Nucleus accumbens (tissue), 56 donors: Measurements from ENCODE around the gene HOXA9.
A peak's percentile ranks its signal among the peaks of the same experiment; 100 is the strongest.

ENCODE experiments used
- DNase-seq, 56 donors: peaks; one replicate each; lab custom pipeline; 2025; lab: John Stamatoyannopoulos, UW

Gene HOXA9

DNA sequence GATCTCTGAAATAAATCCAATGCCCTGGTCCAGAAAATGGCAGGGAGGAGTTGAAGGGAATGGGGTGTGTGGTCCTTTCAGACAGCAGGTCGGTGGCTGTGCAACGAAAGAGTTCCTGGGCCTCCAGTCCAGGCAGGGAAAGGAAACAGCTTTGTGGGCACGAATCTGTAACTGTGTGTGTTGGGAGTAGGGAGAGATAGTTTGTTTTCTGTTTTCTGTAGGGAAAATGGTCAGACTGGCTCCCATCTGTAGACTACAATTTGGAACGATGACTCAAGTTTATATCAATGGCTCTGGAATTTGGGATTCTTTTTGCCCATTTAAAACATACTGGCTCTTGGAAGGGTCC lies 2.6 kb upstream of the HOXA9 start:
- no peak for DNase-seq

- DNase-seq: no peak
Measured at GRCh38 chr7:27166531-27167505, 1.5 kb upstream of the HOXA9 start.

GRCh38 chr7:27165996-27166530 lies 726 bp upstream of the HOXA9 start:
- DNase-seq: no peak

DNA sequence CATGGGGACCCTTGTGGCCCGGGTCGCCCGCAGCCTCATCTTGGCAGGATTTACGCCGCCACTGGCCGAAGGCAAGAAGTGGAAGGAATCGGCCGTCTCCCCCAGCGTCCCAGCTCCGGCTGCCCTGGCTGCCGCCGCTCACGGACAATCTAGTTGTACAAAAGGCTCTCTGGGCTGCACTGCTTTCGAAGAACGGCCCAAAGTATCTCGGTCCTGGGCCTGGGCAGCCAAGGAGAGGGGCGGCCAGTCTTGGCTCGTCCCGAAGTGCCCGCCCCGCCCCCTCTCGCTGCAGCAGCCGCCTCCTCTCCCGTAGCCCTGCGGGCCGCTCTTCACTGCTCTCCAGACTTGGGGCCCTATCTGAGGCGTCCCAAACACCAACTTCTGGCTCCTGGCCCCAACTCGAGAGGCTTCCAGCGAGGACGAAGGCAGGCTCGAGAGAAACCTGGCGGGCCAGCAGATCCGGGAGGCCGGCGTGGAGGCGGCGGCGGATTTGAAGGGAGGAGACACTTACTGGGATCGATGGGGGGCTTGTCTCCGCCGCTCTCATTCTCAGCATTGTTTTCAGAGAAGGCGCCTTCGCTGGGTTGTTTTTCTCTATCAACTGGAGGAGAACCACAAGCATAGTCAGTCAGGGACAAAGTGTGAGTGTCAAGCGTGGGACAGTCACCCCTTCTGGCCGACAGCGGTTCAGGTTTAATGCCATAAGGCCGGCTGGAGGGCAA lies 809 bp downstream of the HOXA9 start:
- DNase-seq: no peak

GRCh38 chr7:27164045-27164366 lies 1.3 kb downstream of the HOXA9 start:
- no peak for DNase-seq

DNA sequence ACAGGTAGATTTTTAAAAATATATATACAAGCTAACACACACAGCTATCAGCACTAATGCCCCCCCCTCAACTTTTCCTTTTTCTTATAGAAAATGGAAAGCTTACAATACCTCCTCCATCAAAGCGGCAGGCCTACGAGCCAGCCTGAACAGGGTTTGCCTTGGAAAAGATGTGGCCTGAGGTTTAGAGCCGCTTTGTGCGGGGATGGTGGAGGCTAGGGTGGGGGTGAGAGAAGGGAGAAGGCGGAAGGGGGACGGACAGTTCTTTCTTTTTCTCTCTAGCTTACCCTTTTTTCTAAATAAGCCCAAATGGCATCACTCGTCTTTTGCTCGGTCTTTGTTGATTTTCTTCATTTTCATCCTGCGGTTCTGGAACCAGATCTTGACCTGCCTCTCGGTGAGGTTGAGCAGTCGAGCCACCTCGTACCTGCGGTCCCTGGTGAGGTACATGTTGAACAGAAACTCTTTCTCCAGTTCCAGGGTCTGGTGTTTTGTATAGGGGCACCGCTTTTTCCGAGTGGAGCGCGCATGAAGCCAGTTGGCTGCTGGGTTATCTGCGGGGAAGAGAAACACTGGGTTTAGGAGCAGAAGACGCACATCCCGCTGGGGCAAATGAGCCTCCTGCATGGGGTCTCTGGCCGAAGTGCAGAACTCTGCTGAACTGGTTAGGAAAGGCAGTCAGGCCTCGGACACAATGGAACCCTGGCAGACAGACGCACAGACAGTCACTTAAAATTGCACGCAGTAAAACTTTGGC lies 1.9 kb downstream of the HOXA9 start:
- DNase-seq: no peak

DNA sequence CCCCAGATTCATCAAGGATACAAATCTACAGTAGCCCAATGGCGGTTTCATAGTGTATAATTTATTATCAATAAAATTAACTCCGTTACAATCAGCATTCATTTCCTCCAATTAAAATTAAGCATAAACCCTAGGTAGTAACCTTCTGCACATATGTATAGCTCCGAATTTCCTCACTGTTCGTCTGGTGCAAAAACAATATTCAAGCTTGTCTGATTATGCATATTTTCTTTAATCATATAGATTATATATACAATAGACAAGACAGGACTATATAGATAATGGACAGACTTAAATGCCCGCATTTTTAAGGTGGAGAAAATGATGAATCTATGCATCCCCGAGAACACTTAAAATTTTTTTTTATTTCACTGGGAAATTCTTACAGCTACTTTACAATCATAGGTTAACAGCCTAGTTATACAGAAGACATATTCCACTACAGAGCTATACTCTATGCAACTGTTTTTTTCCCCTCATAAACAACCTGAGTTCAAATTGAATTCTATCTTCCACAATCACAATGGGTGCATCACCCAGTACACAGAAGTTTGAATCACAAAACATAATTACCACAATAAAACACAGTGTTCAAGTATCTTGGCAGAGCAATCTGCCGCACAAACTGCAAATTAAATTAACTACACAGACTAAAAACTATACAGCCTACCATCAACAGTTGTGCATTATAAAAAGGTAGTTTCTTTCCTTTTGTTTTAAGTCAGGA lies 2.6 kb downstream of the HOXA9 start:
- no peak for DNase-seq

GRCh38 chr7:27161721-27162560 lies 3.4 kb downstream of the HOXA9 start:
- no peak for DNase-seq

GRCh38 chr7:27161214-27161720 lies 4.1 kb downstream of the HOXA9 start:
- peak in 2 of 56 donors; percentile 13 to 46 for DNase-seq

DNA sequence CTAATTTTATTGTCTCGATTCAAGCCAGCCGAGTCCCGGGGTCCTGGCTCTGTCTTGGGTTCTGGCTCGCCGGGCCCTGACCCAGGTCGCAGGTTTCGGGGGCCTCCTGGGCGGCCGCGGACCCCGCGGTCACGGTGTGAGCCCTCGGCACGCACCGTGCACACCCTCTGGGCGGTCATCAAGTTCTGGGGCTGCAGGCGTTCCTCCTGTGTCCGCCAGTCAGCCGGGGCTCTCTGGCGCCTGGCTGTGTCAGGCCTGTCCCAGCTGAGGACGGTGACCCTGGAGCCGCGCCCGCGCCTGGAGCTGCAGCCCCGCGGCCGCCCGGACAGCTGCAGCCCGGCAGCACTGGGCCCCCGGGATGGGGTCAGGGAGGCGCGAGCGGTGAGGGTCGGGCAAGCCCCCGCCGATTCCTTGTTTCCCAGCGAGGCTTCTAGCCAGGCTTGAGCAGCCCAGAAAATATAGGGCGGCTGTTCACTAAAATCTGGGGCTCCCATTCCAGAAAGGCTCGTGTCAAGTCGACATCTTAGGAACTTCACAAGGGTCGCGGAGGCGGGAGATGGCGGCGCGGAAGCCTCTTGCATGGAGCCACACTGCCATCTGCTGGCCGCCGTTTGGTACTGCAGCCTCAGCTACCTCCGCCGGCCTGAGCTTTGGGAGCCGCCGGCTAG lies 4.7 kb downstream of the HOXA9 start:
- peak in 54 of 56 donors; percentile 6 to 90 (median 62) for DNase-seq

- DNase-seq: no peak
Measured at GRCh38 chr7:27160145-27160545, 5.2 kb downstream of the HOXA9 start.

- no peak for DNase-seq
Measured at GRCh38 chr7:27159266-27160144, 5.8 kb downstream of the HOXA9 start.

DNA sequence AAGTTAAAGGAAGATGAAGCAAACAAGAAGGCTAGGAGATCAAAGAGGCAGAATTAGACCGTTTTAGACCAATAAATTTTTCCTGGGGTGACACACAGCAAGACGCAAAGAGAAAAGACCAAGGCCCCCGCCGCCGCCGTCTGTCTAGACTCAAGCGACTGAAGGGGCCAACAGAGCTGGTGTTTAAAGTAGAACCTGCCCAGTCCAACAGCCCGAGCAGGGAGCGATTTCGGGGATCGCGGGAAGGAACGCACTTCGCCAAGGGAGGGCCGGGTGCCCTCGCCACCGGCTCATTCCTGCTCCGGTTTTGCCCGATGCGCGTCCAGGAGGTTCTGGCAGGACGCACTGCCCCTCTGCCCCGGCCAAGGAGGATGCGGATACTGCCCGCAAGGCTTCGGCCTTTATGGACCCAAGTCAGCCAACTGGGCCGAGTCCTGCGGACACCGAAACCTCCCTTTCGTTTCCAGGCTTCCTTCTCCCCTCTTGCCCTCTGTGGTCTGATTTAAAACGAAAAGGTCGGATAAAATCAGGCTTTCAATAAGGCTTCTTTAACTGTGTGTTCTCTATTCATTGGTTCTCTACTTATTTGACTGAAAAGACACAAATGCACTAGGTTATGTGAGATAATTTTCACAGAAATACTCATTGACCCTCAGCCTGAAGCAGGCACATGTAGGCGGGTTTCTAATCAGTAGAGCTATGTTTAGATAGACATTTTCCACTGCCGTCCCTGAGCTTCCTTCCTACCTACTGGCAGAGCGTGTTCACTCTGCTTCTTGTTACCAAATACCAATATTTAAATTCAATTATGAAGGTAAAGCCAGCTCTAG lies 6.7 kb downstream of the HOXA9 start:
- no peak for DNase-seq

DNA sequence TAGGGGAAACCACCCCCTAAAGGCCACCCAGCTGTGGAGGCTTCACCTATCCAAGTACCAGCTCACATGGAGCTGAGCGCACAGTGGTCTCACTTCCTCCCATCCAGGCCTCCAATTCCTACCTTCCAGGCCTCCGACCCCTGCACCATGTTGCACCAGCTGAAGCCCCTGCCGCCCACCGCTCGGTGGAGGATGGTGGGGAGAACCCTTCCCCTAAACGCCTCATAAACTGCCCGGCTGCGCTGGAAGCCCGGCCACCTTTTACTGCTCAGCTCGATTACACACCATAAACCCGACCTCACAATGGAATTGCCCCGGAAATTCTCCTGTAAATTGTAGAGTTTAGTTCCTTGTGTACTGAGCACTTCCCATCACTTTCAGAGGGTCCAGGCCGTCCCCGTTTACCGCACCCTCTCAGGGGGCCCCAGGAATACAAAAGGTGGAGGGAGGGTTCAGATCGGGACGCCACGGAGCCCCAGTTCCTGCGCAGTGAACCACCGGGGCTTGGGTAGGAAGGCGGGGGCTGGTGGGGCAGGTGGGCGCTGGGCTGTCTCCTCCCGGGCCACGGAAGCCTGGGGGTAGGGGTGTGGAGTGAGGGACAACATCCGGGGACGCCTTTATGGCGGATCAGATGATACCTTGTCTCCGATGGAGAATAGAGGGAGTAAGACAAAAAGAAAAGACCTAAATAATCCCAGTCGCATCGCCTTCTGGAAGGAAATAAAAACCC lies 7.5 kb downstream of the HOXA9 start:
- no peak for DNase-seq

DNA sequence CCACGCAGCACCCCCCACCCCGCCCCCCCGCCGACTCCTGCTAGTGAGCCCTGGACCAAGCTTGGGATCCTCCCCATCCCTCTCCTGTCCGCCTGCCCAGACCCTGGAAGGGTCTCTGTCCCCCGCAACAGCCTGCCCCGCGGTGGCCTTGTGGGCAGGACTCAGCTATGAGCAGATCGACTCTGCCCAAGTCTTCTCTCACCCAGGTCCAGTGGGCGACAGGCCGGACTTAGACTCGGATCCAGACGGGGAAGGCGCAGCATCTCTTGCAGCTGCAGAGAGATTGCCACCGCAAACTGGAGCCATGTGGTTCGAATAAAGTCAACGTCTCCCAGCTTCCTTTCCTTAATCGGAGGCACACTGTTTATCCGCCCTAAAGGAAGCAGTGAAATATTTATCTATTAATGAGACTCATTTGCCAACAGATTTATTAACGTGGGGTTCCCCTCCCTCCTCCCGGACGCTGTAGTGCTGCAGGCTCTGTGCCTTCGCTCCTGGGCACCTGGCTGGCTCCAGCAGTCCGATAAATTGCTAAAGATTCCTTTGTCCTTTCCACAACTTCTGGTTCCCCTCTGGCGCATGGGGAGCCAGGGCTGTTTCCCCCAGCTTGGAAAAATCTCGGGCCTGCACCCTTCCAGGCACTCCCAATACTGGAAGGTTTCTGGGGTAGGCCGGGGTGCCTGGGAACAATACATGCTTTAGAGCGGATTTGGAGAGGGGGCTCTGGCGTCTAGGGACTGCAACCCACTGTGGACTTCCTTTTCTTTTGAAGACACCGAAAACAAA lies 8.2 kb downstream of the HOXA9 start:
- no peak for DNase-seq
